ENCODE results near the gene C11orf24.
A peak's percentile ranks its signal among the peaks of the same experiment; 100 is the strongest.

C11orf24 gene

DNA sequence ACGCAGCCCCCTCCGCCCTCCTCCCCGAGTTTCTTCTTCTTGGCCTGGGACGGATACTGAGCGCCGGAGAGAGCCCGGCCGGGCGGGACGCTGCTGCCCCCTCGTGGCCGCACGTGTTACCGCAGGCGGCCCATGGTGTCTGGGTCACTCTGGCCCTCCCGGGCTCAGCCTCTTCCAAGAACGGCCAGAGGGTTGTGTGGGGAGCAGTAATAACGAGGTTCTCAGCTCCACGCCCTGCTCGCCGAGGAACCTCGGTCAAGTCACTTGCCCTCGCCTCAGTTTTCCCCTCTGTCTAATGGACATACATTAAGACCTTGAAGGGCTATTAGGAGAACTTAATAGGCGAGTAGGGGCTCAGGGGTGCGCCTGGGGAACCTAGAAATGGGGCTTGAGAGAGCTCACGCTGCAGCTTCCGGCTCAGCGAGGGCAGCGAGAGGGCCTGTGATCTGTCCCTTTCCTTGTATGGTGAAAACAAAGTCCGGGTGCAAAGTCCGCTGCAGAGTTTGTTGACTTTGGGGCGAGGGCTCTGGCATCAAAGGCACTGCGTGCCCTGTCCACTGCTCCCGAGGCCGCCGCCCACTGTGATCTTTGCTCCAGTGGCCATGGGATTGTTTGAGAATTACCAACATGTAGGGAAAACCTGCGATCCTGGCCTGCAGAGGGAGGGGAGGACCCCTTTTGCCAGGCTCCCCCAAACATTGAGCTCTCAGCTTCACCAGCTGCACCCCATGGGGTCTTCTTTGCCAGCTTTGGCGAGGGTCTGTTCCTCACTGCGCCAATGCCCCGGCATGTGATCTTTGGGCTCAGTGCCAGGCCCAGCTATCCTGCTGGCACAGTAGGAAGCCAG lies 26.3 kb upstream of the C11orf24 start:
- ChIA-PET CTCF (interaction anchor here (0.5 to 6.5 kb wide), 26 partner anchors 9 to 1493 kb away, joined by 3 to 122 read pairs (median 4); partner anchors contain the start of genes ALDH3B1 and C11orf24), POLR2A (interaction anchor here (0.5 to 2.3 kb wide), 4 partner anchors 26 to 54 kb away, joined by 3 to 12 read pairs (median 4); partner anchors contain the start of gene C11orf24)
- H3K4me3 ChIP-seq (ENCODE audit: low read depth, low read length) = no peak overlapping the region
- TF ChIP-seq PRDM1 (tag by site-specific recombination; IDR thresholded peaks at IDR 0.05) (no peak), ZBTB17 (tag by site-specific recombination; IDR thresholded peaks at IDR 0.05) (peak; percentile 36), ZNF654 (tag by site-specific recombination; IDR thresholded peaks at IDR 0.05; ENCODE audit: low read depth) (peak; percentile 54), ZSCAN30 (tag by site-specific recombination; IDR thresholded peaks at IDR 0.05) (no peak), GLIS1 (tag by site-specific recombination; IDR thresholded peaks at IDR 0.05) (0 out of 2 replicates have a peak, but pooled peaks have one; percentile 14), ZIC2 (tag by site-specific recombination; IDR thresholded peaks at IDR 0.05) (peak; percentile 23; the same call in 1 of the 2 replicates)
- TF ChIP-seq, protein P1, sequence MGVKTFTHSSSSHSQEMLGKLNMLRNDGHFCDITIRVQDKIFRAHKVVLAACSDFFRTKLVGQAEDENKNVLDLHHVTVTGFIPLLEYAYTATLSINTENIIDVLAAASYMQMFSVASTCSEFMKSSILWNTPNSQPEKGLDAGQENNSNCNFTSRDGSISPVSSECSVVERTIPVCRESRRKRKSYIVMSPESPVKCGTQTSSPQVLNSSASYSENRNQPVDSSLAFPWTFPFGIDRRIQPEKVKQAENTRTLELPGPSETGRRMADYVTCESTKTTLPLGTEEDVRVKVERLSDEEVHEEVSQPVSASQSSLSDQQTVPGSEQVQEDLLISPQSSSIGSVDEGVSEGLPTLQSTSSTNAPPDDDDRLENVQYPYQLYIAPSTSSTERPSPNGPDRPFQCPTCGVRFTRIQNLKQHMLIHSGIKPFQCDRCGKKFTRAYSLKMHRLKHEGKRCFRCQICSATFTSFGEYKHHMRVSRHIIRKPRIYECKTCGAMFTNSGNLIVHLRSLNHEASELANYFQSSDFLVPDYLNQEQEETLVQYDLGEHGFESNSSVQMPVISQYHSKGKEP (tag by site-specific recombination; IDR thresholded peaks at IDR 0.05) = no peak
- TF ChIP-seq, protein P2, sequence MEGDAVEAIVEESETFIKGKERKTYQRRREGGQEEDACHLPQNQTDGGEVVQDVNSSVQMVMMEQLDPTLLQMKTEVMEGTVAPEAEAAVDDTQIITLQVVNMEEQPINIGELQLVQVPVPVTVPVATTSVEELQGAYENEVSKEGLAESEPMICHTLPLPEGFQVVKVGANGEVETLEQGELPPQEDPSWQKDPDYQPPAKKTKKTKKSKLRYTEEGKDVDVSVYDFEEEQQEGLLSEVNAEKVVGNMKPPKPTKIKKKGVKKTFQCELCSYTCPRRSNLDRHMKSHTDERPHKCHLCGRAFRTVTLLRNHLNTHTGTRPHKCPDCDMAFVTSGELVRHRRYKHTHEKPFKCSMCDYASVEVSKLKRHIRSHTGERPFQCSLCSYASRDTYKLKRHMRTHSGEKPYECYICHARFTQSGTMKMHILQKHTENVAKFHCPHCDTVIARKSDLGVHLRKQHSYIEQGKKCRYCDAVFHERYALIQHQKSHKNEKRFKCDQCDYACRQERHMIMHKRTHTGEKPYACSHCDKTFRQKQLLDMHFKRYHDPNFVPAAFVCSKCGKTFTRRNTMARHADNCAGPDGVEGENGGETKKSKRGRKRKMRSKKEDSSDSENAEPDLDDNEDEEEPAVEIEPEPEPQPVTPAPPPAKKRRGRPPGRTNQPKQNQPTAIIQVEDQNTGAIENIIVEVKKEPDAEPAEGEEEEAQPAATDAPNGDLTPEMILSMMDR (tag by site-specific recombination; IDR thresholded peaks at IDR 0.05) = peak; percentile 79
- TF ChIP-seq, protein P3, sequence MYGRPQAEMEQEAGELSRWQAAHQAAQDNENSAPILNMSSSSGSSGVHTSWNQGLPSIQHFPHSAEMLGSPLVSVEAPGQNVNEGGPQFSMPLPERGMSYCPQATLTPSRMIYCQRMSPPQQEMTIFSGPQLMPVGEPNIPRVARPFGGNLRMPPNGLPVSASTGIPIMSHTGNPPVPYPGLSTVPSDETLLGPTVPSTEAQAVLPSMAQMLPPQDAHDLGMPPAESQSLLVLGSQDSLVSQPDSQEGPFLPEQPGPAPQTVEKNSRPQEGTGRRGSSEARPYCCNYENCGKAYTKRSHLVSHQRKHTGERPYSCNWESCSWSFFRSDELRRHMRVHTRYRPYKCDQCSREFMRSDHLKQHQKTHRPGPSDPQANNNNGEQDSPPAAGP (tag by site-specific recombination; IDR thresholded peaks at IDR 0.05) = no peak
- TF ChIP-seq, protein P4, sequence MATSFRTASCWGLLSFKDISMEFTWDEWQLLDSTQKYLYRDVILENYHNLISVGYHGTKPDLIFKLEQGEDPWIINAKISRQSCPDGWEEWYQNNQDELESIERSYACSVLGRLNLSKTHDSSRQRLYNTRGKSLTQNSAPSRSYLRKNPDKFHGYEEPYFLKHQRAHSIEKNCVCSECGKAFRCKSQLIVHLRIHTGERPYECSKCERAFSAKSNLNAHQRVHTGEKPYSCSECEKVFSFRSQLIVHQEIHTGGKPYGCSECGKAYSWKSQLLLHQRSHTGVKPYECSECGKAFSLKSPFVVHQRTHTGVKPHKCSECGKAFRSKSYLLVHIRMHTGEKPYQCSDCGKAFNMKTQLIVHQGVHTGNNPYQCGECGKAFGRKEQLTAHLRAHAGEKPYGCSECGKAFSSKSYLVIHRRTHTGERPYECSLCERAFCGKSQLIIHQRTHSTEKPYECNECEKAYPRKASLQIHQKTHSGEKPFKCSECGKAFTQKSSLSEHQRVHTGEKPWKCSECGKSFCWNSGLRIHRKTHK (tag by site-specific recombination; IDR thresholded peaks at IDR 0.05) = no peak
- TF ChIP-seq, protein P5, sequence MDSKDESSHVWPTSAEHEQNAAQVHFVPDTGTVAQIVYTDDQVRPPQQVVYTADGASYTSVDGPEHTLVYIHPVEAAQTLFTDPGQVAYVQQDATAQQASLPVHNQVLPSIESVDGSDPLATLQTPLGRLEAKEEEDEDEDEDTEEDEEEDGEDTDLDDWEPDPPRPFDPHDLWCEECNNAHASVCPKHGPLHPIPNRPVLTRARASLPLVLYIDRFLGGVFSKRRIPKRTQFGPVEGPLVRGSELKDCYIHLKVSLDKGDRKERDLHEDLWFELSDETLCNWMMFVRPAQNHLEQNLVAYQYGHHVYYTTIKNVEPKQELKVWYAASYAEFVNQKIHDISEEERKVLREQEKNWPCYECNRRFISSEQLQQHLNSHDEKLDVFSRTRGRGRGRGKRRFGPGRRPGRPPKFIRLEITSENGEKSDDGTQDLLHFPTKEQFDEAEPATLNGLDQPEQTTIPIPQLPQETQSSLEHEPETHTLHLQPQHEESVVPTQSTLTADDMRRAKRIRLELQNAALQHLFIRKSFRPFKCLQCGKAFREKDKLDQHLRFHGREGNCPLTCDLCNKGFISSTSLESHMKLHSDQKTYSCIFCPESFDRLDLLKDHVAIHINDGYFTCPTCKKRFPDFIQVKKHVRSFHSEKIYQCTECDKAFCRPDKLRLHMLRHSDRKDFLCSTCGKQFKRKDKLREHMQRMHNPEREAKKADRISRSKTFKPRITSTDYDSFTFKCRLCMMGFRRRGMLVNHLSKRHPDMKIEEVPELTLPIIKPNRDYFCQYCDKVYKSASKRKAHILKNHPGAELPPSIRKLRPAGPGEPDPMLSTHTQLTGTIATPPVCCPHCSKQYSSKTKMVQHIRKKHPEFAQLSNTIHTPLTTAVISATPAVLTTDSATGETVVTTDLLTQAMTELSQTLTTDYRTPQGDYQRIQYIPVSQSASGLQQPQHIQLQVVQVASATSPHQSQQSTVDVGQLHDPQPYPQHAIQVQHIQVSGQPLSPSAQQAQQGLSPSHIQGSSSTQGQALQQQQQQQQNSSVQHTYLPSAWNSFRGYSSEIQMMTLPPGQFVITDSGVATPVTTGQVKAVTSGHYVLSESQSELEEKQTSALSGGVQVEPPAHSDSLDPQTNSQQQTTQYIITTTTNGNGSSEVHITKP (tag by site-specific recombination; IDR thresholded peaks at IDR 0.05) = no peak
- no peak overlapping the region for H3K27ac ChIP-seq (ENCODE audit: extremely low read depth, low read depth, low read length)
- H3K4me1 ChIP-seq (ENCODE audit: control insufficient read depth, insufficient read depth, low read length) = no peaks in the 10 kb centered on the region
- no peaks in the 10 kb centered on the region for H3K36me3 ChIP-seq (ENCODE audit: control insufficient read depth in 2 of 2, insufficient read depth in 1 of 2, low read length in 2 of 2)
- no peaks in the 10 kb centered on the region for H3K9me3 ChIP-seq (ENCODE audit: control insufficient read depth, insufficient read depth, low read depth, low read length)

DNA sequence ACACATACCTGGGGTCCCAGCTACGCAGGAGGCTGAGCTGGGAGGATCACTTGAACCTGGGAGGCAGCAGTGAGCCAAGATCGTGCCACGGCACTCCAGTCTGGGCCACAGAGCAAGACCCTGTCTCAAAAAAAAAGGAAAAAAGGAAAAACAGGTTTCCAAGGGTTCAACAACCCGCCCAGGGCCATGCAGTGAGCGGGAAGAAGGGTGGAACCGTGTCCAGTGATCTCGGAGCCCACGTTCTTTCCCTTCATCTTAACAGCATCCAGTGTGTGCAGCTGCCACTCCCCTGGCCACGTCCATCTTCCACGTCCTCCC lies 25.7 kb upstream of the C11orf24 start:
- H3K36me3 ChIP-seq (ENCODE audit: control insufficient read depth in 2 of 2, insufficient read depth in 1 of 2, low read length in 2 of 2) = no peaks in the 10 kb centered on the region
- H3K4me3 ChIP-seq (ENCODE audit: low read depth, low read length) = no peak overlapping the region
- ChIA-PET POLR2A (interaction anchor here (2.3 kb wide), 1 partner anchor 25 kb away, joined by 12 read pairs; the partner anchor contains the start of gene C11orf24), CTCF (interaction anchor here (0.7 to 6.5 kb wide), 22 partner anchors 9 to 1493 kb away, joined by 3 to 122 read pairs (median 4); partner anchors contain the start of genes ALDH3B1 and C11orf24)
- H3K27ac ChIP-seq (ENCODE audit: extremely low read depth, low read depth, low read length) = no peak overlapping the region
- no peaks in the 10 kb centered on the region for H3K4me1 ChIP-seq (ENCODE audit: control insufficient read depth, insufficient read depth, low read length)
- H3K9me3 ChIP-seq (ENCODE audit: control insufficient read depth, insufficient read depth, low read depth, low read length) = no peaks in the 10 kb centered on the region
- TF ChIP-seq, protein P6, sequence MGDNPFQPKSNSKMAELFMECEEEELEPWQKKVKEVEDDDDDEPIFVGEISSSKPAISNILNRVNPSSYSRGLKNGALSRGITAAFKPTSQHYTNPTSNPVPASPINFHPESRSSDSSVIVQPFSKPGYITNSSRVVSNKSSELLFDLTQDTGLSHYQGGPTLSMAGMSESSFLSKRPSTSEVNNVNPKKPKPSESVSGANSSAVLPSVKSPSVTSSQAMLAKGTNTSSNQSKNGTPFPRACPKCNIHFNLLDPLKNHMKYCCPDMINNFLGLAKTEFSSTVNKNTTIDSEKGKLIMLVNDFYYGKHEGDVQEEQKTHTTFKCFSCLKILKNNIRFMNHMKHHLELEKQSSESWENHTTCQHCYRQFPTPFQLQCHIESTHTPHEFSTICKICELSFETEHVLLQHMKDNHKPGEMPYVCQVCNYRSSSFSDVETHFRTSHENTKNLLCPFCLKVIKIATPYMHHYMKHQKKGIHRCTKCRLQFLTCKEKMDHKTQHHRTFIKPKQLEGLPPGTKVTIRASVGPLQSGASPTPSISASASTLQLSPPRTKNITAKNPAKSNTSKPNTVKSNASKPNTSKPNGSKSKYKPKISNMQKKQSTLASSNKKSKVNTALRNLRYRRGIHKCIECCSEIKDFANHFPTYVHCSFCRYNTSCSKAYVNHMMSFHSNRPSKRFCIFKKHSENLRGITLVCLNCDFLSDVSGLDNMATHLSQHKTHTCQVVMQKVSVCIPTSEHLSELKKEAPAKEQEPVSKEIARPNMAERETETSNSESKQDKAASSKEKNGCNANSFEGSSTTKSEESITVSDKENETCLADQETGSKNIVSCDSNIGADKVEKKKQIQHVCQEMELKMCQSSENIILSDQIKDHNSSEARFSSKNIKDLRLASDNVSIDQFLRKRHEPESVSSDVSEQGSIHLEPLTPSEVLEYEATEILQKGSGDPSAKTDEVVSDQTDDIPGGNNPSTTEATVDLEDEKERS (tag by site-specific recombination; IDR thresholded peaks at IDR 0.05) = no peak
- TF ChIP-seq EGR2 (tag by site-specific recombination; IDR thresholded peaks at IDR 0.05; ENCODE audit: low read depth) (peak; percentile 68), SCRT2 (tag by site-specific recombination; IDR thresholded peaks at IDR 0.05) (no peak), ZBTB20 (tag by site-specific recombination; IDR thresholded peaks at IDR 0.05) (peak; percentile 55), ZFHX2 (tag by site-specific recombination; conservative IDR thresholded peaks at IDR 0.05) (peak; percentile 66)

Data from HEK293 (cell line).